ENCODE measurements around the gene BCHE.

The BCHE gene

GRCh38 chr3:165744025-165744424, 93.2 kb downstream of the BCHE start:
- peak; percentile 10 for DNase-seq
- peak; percentile 52; the same call in 2 of the 3 replicates for ATAC-seq (ENCODE audit: insufficient read depth, low read depth)
- Histone ChIP-seq H3K4me3 (ENCODE audit: low read depth in 1 of 2, low read length in 2 of 2) (no peak overlapping the region), H3K4me2 (ENCODE audit: insufficient read depth, low read length) (no peak overlapping the region), H3K27me3 (ENCODE audit: insufficient read depth, low read length, poor library complexity) (no peaks in the 10 kb centered on the region), H3K36me3 (ENCODE audit: insufficient read depth, low read length) (no peaks in the 10 kb centered on the region), H3K9me3 (ENCODE audit: insufficient read depth, low read length, severe bottlenecking) (no peaks in the 10 kb centered on the region), H3K79me2 (ENCODE audit: insufficient read depth, low read length) (no peaks in the 10 kb centered on the region), H4K20me1 (ENCODE audit: insufficient read depth, low read length) (no peaks in the 10 kb centered on the region), H3K9ac (ENCODE audit: low read depth, low read length) (no peak overlapping the region), H3K27ac (ENCODE audit: low read length) (no peak overlapping the region), H3K4me1 (ENCODE audit: insufficient read depth, low read length) (no peaks in the 10 kb centered on the region), H2AFZ (ENCODE audit: low read depth, low read length) (no peak overlapping the region)
- TF ChIP-seq CTCF (IDR thresholded peaks at IDR 0.05; ENCODE audit: borderline replicate concordance, extremely low read depth, low read length, poor library complexity, severe bottlenecking) (no peak), EZH2 (IDR thresholded peaks at IDR 0.05; ENCODE audit: borderline replicate concordance, low read depth, low read length, severe bottlenecking) (no peak)

DNA sequence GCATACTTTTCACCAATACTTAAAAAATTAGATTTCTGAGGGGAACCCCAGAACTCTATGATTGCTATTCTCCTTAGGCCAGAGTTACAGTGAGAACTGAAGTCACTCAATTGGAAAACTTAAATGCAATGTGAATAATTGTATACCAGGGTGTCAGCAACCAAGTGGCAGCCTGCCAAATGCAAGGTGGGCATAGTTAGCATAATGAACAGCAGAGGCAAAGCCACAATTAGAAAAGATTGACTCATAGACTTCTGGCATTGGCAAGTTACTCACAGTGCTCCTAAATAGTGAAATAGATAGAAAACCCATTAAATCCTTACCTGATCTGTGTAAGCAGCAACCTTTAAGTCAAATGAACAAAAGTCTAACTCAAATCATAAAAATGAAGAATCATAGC, 94.9 kb downstream of the BCHE start:
- Histone ChIP-seq H3K4me3 (ENCODE audit: low read depth in 1 of 2, low read length in 2 of 2) (no peak overlapping the region), H3K9ac (ENCODE audit: low read depth, low read length) (no peak overlapping the region), H3K4me1 (ENCODE audit: insufficient read depth, low read length) (no peaks in the 10 kb centered on the region), H3K36me3 (ENCODE audit: insufficient read depth, low read length) (no peaks in the 10 kb centered on the region), H3K9me3 (ENCODE audit: insufficient read depth, low read length, severe bottlenecking) (no peaks in the 10 kb centered on the region), H3K27ac (ENCODE audit: low read length) (no peak overlapping the region), H3K27me3 (ENCODE audit: insufficient read depth, low read length, poor library complexity) (no peaks in the 10 kb centered on the region), H2AFZ (ENCODE audit: low read depth, low read length) (no peak overlapping the region), H4K20me1 (ENCODE audit: insufficient read depth, low read length) (no peaks in the 10 kb centered on the region), H3K4me2 (ENCODE audit: insufficient read depth, low read length) (no peak overlapping the region), H3K79me2 (ENCODE audit: insufficient read depth, low read length) (no peaks in the 10 kb centered on the region)
- TF ChIP-seq EZH2 (IDR thresholded peaks at IDR 0.05; ENCODE audit: borderline replicate concordance, low read depth, low read length, severe bottlenecking), result no peak
- no peak for TF ChIP-seq CTCF (IDR thresholded peaks at IDR 0.05; ENCODE audit: borderline replicate concordance, extremely low read depth, low read length, poor library complexity, severe bottlenecking)
- DNase-seq (no peak), ATAC-seq (ENCODE audit: insufficient read depth, low read depth) (peak; percentile 37; the same call in 1 of the 3 replicates)

DNA sequence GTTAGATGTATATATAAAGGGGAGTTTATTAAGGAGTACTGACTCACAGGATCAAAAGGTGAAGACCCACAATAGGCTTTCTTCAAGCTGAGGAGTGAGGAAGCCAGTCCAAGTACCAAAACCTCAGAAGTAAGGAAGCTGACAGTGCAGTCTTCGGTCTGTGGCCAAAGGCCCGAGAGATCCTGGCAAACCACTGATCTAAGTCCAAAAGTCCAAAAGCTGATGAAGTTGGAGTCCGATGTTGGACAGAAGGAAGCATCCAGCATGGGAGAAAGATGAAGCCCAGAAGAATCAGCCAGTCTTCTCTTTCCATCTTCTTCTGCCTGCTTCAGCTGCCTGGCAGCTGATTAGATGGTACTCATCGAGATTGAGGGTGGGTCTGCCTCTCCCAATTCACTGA, 107.5 kb downstream of the BCHE start:
- Histone ChIP-seq H3K4me2 (ENCODE audit: insufficient read depth, low read length) (no peak overlapping the region), H2AFZ (ENCODE audit: low read depth, low read length) (no peak overlapping the region), H3K27ac (ENCODE audit: low read length) (no peak overlapping the region), H3K4me3 (ENCODE audit: low read depth in 1 of 2, low read length in 2 of 2) (no peak overlapping the region), H3K36me3 (ENCODE audit: insufficient read depth, low read length) (no peaks in the 10 kb centered on the region), H3K79me2 (ENCODE audit: insufficient read depth, low read length) (no peaks in the 10 kb centered on the region), H3K4me1 (ENCODE audit: insufficient read depth, low read length) (no peaks in the 10 kb centered on the region), H3K9ac (ENCODE audit: low read depth, low read length) (no peak overlapping the region), H4K20me1 (ENCODE audit: insufficient read depth, low read length) (no peaks in the 10 kb centered on the region), H3K9me3 (ENCODE audit: insufficient read depth, low read length, severe bottlenecking) (no peaks in the 10 kb centered on the region), H3K27me3 (ENCODE audit: insufficient read depth, low read length, poor library complexity) (no peaks in the 10 kb centered on the region)
- no peak for TF ChIP-seq EZH2 (IDR thresholded peaks at IDR 0.05; ENCODE audit: borderline replicate concordance, low read depth, low read length, severe bottlenecking)
- no peak for TF ChIP-seq CTCF (IDR thresholded peaks at IDR 0.05; ENCODE audit: borderline replicate concordance, extremely low read depth, low read length, poor library complexity, severe bottlenecking)
- ATAC-seq (ENCODE audit: insufficient read depth, low read depth), result no peak
- no peak for DNase-seq

DNA sequence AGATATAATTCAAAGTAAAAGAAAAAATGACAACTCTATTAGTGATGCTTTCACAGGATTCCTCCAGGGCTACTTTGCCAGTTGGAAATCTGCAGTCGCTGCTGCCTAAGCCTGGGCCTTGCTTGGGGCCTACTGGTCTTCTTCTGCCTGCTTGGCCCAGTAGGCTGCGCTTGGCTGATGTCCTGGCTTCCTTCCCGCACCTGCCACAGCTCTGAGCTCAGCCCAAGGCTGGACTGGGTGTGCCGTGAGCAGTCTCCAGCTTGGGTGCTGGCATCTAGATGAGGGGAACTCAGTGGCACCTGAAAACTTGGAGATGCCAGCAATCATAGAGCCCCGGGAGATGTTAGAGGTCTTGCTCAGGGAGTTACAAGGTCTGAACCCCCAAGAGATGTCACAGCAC, 108.3 kb downstream of the BCHE start:
- Histone ChIP-seq H3K36me3 (ENCODE audit: insufficient read depth, low read length) (no peaks in the 10 kb centered on the region), H3K4me2 (ENCODE audit: insufficient read depth, low read length) (no peak overlapping the region), H3K9me3 (ENCODE audit: insufficient read depth, low read length, severe bottlenecking) (no peaks in the 10 kb centered on the region), H2AFZ (ENCODE audit: low read depth, low read length) (no peak overlapping the region), H3K79me2 (ENCODE audit: insufficient read depth, low read length) (no peaks in the 10 kb centered on the region), H3K4me1 (ENCODE audit: insufficient read depth, low read length) (no peaks in the 10 kb centered on the region), H3K9ac (ENCODE audit: low read depth, low read length) (no peak overlapping the region), H3K4me3 (ENCODE audit: low read depth in 1 of 2, low read length in 2 of 2) (no peak overlapping the region), H3K27ac (ENCODE audit: low read length) (no peak overlapping the region), H4K20me1 (ENCODE audit: insufficient read depth, low read length) (no peaks in the 10 kb centered on the region), H3K27me3 (ENCODE audit: insufficient read depth, low read length, poor library complexity) (no peaks in the 10 kb centered on the region)
- ATAC-seq (ENCODE audit: insufficient read depth, low read depth) (no peak), DNase-seq (no peak)
- no peak for TF ChIP-seq CTCF (IDR thresholded peaks at IDR 0.05; ENCODE audit: borderline replicate concordance, extremely low read depth, low read length, poor library complexity, severe bottlenecking)
- no peak for TF ChIP-seq EZH2 (IDR thresholded peaks at IDR 0.05; ENCODE audit: borderline replicate concordance, low read depth, low read length, severe bottlenecking)
